Measurements from ENCODE around the gene BLMH.

BLMH gene

DNA sequence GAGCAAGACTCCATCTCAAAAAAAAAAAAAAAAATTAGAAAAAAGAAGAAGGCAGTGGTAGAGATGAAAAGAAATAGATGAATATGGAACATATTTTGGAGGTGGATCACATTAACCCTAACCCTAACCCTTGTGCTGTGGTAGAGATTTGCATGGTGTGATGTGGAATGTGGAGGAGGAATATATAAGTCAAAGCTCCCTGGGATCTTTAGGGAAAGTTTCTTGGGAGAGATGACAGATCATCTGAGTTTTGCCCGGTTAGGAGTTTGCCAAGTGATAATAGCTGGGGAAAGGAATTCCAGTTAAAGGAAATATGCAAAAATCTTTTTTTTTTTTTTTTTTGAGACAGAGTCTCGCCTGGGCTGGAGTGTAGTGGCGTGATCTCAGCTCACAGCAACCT lies 13.0 kb upstream of the BLMH start:
- no peak for DNase-seq

DNA sequence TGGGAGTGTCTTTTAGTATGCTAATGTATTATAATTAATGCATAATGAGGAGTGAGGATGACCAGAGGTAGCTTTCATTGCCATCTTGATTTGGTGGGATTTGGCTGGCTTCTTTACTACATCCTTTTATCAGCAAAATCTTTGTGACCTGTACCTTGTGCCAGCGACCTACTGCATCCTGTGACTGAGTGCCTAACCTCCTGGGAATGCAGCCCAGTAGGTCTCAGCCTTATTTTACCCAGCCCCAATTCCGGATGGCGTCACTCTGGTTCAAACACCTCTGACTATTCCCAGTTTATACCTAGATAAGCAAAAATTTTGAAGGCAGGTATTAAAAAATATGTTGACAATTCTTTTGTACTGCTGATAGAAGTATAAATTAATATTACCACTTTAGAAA lies 10.5 kb upstream of the BLMH start:
- DNase-seq: no peak

DNA sequence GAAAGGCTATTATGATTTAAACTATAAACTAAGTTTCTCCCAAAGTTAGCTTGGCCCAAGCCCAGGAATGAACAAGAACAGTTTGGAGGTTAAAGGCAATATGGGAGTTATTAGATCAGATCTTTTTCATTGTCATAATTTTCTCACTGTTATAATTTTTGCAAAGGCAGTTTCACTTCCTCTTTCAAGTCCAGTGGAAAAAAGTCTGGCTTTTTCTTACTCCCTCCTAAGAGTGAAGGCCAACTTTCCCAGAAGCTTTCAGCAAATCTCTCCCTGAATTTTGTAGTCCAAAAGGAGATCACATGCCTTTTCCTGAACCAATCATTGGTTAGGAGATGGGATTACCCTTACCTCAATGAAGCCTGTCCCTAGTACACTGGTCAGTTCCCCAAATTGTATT lies 9.1 kb upstream of the BLMH start:
- DNase-seq: no peak

DNA sequence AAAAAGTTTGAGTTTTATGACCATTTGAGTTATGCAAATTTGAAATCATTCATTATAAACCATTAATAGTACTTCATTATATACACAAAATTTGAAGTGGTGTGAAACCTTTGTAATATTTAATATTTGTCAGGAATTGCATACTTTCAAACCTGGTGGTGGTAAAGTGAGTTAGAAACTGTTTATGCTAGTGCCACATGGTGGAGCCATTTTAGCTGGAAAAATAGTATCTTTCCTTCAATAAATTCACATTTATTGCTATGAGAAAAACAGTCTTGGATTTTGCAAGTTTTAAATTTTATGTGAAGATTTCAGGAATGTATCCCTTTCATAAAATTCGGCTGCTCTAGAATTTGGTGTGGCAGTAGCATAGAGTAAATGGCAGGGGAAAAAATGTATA lies 7.3 kb upstream of the BLMH start:
- DNase-seq: no peak

DNA sequence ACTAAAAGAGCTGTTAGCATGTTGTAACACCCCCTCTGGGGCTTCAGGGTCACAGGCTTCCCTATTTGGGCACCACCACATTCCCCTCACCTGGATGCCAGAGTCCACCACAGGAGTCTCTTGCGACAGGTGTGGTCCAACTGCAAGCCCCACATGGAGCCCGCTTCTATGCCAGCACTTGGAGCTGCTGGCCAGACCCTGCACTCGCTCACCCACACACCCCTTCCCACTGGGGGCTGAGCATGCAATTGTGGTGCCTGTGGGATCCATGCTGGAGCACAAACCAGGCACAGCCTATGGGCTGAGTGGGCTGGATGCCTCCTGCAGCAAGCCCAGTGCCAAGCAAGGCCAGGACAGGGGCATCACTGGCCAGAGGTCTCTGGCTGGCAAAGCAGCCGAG lies 6.0 kb upstream of the BLMH start:
- no peak for DNase-seq

DNA sequence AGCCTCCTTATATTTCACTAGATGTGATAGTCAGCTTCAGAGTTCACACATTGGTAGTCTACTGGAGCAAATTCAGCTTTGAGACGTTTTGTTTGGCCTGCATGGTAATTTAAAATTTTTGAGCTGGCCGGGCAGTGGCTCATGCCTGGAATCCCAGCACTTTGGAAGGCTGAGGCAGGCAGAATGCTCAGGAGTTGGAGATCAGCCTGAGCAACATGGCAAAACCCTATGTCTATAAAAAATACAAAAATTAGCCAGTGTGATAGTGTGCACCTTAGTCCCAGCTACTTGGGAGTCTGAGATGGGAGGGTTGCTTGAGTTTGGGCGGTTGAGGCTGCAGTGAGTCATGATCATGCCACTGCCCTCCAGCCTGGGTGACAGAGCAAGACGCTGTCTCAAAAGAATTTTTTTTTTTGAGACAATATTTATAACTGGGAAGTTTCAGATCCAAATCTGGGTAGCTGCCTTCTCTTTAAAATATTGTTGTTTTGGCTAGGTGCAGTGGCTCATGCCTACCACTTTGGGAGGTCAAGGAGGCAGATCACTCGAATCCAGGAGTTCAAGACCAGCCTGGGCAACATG lies 4.8 kb upstream of the BLMH start:
- no peak for DNase-seq

DNA sequence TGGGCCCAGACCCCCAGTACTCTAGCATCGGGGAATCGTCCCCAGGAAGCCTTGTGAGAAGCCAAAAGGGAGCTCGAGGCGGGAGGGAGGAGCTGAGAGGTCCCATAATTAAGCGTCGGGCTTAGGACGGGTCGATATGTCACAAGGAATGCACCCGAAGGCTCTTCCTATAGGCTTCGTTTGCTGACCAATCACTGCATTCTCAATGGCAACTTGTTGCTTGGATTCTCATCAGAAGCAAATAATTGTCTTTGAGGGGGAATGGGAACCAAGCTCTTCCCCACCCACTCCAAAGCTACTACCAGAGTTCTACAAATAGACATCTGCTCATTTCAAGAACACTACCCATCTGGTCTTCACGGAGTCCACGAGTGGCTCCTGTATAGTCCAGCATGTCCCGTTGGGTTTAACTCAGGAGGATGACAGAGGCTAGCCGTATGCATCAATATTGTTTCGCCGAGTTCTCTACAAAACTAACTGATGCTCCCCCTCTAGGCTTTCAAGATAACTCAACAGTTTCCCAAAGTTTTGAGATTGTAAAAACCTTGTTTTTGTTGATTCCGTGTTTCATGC lies 628 bp upstream of the BLMH start:
- DNase-seq: no peak

DNA sequence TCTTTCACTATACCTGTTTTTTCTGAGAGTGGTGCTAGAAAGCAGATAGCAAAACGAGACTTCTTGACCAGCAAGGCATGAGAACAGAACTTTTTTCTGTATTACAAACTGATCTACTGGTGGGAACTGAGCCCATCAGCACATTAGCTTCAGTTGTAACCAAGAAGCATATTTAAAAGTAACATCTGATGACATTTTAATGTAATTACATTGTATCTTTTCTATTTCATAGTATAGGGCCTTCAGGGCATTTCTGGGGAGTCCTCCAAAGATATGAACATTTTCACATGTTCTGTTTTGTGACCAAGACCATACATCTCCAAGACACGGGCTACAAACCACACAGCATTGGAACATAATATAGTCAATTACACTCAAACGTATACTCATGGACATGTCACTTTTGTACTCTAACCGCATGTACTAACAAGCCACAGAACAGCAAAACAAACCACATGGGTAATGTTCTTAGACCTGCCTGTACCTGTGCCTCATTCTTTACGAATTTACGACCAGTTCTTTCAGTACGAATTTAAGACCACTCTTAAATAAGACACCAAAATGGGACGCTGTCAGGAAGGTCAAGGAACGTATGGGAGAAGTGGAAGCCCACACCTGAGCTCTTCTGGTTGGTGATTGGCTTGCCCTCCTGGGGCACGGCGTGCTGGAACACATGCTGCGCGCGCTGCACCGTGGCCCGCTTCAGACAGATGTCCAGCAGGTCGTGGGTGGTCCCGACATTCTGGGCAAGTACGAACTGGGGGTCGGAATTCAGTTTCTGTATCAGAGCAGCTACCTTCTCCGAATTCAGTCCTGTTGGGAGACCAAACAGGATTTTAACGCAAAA lies 825 bp downstream of the BLMH start:
- peak; percentile 31 for DNase-seq

DNA sequence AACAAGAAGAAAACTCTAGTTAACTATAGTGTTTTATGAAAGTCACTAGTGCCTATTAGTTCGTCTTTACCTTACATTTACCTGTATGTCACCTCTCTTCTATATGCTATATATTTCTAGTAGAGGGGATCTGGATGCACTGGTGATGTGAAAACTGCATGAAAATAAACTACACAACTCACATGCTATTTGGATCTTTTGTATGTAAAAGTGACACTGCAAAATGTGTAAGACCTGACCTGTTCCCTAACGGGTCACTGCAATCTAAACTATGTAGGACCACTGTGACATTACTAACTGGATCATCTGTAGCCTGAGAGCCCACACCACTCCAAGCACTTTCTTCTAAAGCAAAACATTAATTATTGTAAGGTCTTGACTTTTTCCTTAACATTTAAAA lies 1.7 kb downstream of the BLMH start:
- DNase-seq: no peak

DNA sequence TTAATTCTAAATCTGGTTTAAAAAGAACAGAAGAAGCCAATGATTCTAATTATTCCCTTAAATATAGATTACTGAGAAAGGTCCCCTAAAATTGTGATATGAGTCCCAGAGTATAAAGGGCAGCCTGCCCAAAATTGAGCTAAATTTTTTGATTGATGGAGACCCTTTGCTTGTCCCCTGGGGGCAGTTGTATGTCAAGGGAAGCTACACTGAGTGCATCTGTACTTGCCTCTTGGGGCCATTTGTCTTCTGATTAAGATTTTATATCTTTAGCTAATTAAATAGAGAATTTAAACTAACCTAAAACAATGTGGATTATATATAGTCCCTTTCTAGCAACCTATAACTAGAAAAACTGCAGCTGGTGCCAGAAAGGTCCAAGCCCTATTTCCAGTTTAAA lies 12.6 kb downstream of the BLMH start:
- DNase-seq: no peak

DNA sequence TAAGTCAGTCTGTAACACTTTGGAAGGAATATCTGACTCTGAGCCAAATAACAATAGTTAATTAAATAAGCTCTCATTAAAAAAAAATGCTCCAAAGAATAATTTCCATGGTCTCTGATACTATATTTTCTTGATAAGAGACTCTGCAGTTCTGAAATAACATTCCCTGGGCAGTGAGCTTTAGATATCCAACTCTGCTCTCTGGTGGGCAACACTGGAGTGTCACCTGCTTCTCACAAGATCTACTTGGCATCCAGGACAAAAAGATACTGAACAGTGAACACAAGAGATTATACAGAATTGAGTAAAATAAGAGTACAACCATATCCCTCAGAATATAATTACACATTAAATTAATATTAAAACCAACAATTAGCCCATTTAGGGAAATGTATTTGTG lies 13.7 kb downstream of the BLMH start:
- no peak for DNase-seq

DNA sequence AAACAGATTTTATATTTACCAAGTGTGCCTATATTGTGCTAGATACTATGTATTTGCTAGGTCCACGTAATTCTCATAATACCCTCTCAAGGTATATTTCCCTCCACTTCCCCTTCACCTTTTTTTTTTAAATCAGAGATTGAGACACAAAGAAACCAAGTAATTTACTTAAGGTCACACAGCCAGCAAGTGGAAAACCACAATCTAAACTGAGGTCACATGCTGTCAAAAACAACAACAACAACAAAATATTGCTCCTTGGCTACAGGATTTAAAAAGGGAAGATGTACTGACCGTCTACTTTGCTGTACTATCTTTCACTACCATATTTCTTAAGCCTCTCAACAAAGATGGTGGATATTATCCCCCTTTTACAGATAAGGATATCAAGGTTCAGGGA lies 15.8 kb downstream of the BLMH start:
- no peak for DNase-seq

DNA sequence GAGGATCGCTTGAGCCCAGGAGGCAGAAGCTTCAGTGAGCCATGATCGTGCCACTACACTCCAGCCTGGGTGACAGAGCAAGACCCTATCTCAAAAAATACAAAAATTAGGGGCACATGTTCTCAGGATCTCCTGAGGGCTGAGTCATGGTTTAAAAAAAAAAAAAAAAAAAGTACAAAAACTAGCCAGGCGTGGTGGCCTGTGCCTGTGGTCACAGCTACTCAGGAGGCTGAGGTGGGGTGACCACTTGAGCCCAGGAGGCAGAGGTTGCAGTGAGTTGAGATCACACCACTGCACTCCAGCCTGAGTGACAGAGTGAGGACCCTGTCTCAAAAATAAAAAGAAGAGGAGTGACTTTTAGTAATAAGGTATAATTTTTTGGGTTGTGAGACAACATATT lies 16.9 kb downstream of the BLMH start:
- DNase-seq: no peak

DNA sequence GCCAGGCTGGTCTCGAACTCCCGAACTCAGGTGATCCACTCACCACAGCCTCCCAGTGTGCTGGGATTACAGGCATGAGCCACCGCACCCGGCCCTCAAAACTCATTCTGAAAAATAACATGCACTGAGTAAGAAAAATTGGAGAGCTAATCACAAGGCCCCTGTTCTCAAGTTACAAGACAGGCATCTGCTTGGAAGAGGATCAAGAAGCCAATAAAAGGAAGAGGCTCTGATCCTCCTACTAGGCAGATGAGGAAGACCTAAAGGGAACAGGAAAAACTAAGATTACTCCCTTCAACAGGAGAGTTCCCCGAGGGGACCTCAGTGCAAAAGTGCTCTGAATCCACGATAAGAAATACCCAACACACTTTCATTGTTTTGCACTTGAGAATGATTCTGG lies 18.4 kb downstream of the BLMH start:
- no peak for DNase-seq

DNA sequence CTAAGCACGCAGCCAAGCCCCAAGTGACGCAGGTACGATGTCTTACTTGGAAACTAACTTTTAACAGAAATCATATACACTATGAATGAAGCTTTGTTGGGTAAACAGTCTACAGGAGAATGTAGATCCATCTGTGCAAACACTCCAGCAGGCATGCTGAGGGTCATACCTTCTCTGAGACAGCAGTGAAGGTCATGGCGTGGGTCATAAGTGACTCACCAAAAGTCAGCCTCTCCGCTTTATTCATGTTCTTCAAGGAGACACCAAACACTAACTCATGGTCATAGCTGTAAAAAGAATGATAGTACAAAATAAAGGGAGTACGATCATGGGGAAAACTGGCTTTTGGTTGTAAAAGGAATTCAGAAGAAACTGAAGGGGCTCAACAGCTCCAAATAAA lies 20.6 kb downstream of the BLMH start:
- DNase-seq: no peak

DNA sequence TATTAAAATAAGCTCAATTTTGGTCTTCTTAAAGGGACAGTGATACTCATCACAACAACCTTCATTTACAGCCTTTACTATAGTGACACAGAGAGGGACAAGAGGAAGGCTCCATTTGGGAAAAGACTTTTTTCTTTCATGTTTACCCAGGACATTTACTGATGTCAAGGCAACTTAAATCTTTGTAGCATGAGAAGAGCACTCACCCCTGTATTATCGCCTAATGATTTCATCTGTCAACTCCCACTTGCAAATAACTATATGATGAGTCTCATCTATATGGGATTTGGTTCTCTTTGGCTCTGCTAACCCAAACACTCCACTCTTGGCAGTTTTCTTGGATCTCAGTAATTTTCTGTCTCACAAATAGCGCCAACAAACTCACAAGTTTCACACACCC lies 24.1 kb downstream of the BLMH start:
- no peak for DNase-seq

DNA sequence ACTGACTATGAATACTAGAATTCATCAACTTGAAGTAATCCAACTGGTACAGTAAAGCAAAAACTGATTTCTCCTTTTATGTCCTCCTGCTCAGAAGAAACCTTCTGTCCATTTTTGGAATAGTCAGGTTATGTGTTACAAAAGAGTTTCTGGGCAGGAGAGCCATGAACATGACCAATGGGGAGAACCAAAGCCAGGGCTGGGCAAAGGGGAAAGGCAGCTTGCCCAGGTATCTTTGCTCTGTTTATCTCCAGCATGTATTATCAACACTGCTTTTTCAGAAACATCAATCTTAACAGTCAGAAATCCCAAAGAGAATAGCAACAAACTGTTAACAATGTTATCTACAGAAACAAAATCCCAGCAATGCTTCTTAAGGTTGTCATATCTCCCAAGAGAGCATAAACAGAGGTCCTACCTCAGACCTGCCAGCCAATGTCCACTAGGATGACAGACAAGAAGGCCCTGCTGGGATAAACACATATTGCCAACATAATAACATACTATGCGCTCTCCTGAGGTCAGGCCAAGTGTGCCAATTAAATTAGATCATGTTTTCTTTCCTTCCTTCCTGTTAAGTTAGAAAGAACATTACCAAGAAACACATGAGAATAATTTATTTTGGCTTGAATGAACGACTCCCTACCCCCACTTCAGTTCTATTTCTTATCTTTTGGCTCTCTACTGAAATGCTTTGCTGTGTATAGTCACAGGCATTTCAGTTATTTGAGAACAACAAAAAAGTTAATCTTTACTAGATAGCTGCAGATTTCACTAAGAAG lies 28.0 kb downstream of the BLMH start:
- DNase-seq: no peak

DNA sequence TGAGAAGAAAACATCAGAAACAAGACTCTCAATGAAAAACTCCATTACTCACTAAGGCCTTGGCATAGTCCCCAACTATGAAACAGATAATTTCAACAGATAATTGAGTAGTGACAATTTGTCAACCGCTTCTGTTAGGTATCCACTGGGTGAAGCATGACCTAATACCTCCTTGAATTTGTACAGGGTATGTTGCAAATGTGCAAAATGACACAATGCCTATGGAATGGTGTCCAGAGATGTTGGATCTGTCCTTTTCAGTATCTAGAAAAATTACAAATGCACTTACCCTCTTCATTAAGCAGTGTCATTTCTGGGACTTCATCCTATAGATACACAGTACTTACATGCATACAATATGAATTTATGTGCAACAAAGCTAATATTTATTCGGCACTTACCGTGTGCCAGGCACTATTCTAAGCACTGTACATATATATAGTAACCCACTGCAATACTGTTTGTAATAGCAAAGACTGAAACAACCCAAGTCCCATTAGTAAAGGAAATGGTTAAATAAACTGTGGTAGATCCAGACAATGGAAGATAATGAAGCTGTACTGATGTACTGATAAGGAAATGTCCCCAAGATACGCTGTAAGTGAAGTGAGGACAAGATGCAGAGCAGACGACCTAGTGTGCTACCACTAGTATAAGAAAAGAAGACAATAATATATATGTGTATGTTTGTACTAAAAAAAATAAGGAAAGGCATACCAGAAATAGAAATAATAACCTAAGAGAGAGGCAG lies 34.8 kb downstream of the BLMH start:
- DNase-seq: no peak

DNA sequence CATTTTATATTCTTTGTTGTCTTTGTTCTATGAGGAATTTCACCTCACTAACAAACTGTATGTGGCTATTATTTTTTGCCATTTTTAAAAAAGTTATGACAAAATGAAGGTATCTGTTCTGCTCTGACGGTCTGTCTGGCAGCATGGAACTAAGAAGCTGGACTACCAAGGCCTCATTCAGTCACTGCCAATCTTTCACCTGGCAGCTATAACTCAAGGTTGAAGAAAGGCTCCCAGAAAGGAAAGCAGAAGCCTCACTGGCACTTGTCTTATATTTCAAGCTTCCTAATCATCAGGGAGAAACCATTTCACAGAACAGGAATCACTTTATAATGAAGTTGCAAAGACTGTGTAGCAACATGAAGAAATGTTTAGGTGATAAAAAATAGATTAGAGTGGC lies 37.6 kb downstream of the BLMH start:
- no peak for DNase-seq

DNA sequence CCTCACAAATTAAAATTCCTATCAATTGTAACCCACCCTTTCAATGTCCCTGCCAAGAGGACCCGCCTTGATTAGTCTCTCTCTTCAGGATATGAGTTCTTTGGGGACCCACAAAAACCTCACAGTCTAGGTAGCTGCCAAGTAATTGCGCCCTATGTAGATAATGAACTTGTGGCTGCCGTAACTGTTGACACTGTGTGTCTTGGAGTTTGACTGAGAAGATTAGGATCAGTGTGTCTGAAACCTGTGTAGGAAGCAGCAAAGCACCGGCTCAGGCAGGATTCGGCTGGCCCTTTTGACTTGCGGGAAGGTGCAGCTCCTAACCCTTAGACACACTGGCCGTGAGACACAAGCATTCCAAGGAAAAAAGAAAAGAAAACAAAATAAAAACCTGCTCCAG lies 38.4 kb downstream of the BLMH start:
- no peak for DNase-seq

DNA sequence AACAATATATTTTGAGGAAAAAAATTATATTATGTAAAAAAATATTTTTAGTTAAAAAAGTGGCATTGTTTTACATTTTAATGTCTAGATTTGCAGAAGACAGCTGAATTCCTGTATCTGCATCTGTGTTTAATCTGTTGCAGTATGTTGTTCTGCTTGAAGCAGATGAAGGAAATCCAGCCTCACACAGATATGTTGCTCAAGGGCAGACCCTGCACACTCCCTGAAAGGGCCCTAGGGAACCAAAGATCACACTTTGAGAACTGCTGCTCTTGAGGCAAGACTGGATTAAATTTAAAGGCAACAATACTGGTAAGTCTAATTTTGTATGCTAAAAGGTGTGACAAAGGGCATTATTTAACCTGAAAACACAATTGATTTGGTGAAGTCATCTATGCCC lies 39.8 kb downstream of the BLMH start:
- DNase-seq: no peak

DNA sequence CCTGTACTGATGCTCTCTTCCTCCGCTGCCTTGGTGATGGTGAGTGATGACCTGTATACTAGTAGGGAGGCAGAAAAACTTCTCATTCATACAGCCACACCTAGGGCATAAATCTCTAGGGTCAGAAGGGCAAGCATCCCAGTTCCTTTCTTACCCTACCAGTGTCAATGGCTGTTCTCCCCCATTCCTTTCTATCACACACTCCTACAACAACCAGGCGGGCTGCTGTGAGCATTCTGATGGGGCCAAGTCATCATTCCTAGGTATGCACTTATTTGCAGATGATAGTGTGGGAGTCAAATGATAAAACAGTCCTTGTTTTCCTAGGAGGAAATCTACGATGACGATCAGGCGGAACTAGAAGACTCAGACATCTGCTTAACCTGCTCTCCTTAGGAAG lies 42.3 kb downstream of the BLMH start:
- no peak for DNase-seq

DNA sequence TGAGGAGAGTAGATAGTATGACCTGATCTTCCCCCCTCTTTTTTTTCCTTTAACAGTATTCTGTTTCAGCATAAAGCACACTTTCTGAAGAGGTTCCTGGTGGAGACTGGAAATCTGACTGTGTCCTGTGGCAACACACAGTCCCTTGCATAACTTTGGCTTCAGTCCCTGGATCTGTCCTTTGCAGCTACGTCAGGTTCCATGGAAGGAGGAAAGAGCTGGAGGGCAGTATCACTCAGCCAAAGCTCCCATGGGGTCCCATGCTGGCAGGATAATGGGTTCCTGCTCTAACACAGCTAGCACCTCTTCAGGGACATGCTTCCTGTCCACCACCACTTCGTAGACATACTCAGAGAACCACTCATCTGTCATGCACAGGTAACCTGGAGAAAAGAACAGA lies 43.0 kb downstream of the BLMH start:
- DNase-seq: no peak

Measured in stimulated activated CD4-positive, alpha-beta T cell treated with anti-CD3 and anti-CD28 coated beads, Interleukin-4, amount 100 ng/mL, for 1 hour (primary cell).